Measurements from ENCODE around the gene SCAF1. TPM values are rescaled to one million over a fixed set of nuclear protein-coding genes. Genes with fewer than 3 reads are reported as not detected.

SCAF1 gene
- total and polyA plus RNA-seq, 2 experiments from 2014 or later, result 19.7 to 53.7 TPM

GRCh38 chr19:49680421-49681351 is 38.7 kb downstream of the SCAF1 start:
- DNase-seq (ENCODE audit: low spot score), result peak; percentile 98
- H3K36me3 Mint-ChIP-seq (ENCODE audit: low read depth), result peaks cover 48% of the 10 kb centered on the region
- peak overlapping the region; percentile 95 for H3K4me3 ChIP-seq
- H3F3A ChIP-seq (replicated peaks; ENCODE audit: low read depth), result peaks cover 47% of the 10 kb centered on the region
- peaks cover 44% of the 10 kb centered on the region for H3K36me3 ChIP-seq (ENCODE audit: insufficient read depth)
- H3K27ac Mint-ChIP-seq, result peak overlapping the region; percentile 80
- H3K4me1 ChIP-seq (ENCODE audit: insufficient read depth), result peaks cover 26% of the 10 kb centered on the region
- no peaks in the 10 kb centered on the region for H3K9me2 ChIP-seq (ENCODE audit: insufficient read depth)
- TF ChIP-seq EZH2 (IDR thresholded peaks at IDR 0.05; ENCODE audit: low read depth, unreplicated experiment) (no peak), ETS1 (IDR thresholded peaks at IDR 0.05) (no peak), JUNB (IDR thresholded peaks at IDR 0.05; ENCODE audit: unreplicated experiment) (no peak), STAT1 (IDR thresholded peaks at IDR 0.05; ENCODE audit: unreplicated experiment) (no peak), ZNF331 (CRISPR knock-in tag; IDR thresholded peaks at IDR 0.05; ENCODE audit: low read depth) (no peak), ZNF462 (CRISPR knock-in tag; IDR thresholded peaks at IDR 0.05) (no peak), CTCF (conservative IDR thresholded peaks at IDR 0.05; ENCODE audit: low read depth in 2 of 2) (peak; percentile 92 to 97), EZH2phosphoT487 (IDR thresholded peaks at IDR 0.05; ENCODE audit: unreplicated experiment) (no peak), CREB1 (CRISPR knock-in tag; IDR thresholded peaks at IDR 0.05; ENCODE audit: low read depth) (peak; percentile 33; the same call in 1 of the 2 replicates), NANOG (IDR thresholded peaks at IDR 0.05; ENCODE audit: borderline replicate concordance) (no peak), REST (IDR thresholded peaks at IDR 0.05; ENCODE audit: unreplicated experiment) (no peak), ZNF114 (CRISPR knock-in tag; IDR thresholded peaks at IDR 0.05) (no peak)
- peaks cover 49% of the 10 kb centered on the region for H4K20me1 ChIP-seq (replicated peaks; ENCODE audit: insufficient read depth)
- H3K4me2 ChIP-seq, result peak overlapping the region; percentile 84
- peak overlapping the region; percentile 91 for H3K4me3 Mint-ChIP-seq
- peak; percentile 6 for ATAC-seq
- peaks cover 67% of the 10 kb centered on the region for H3K79me2 ChIP-seq (replicated peaks; ENCODE audit: insufficient read depth)
- H3K27me3 ChIP-seq (ENCODE audit: insufficient read depth), result no peaks in the 10 kb centered on the region
- H2AFZ ChIP-seq, result no peak overlapping the region
- H3K27me3 Mint-ChIP-seq (ENCODE audit: insufficient read depth, low read depth, poor library complexity), result peaks cover 50% of the 10 kb centered on the region
- peaks cover 32% of the 10 kb centered on the region for H3K4me1 Mint-ChIP-seq
- peak overlapping the region; percentile 84 for H3K27ac ChIP-seq (ENCODE audit: low read depth)
- no peaks in the 10 kb centered on the region; the same call in 2 of the 3 replicates for H3K9me3 Mint-ChIP-seq

Data from GM23338 (cell line).